NK-92 treated with Interleukin-12 subunit alpha and Interleukin-12 subunit beta, amount 100 ng/mL, for 24 hours (cell line): ENCODE measurements around the gene TFE3.
A peak's percentile ranks its signal among the peaks of the same experiment; 100 is the strongest.

Experiments used
- DNase-seq: peaks from one replicate; lab custom pipeline; 2025; lab: John Stamatoyannopoulos, UW

The TFE3 gene, protein sequence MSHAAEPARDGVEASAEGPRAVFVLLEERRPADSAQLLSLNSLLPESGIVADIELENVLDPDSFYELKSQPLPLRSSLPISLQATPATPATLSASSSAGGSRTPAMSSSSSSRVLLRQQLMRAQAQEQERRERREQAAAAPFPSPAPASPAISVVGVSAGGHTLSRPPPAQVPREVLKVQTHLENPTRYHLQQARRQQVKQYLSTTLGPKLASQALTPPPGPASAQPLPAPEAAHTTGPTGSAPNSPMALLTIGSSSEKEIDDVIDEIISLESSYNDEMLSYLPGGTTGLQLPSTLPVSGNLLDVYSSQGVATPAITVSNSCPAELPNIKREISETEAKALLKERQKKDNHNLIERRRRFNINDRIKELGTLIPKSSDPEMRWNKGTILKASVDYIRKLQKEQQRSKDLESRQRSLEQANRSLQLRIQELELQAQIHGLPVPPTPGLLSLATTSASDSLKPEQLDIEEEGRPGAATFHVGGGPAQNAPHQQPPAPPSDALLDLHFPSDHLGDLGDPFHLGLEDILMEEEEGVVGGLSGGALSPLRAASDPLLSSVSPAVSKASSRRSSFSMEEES

GRCh38 chrX:49043220-49043986, at the start of gene TFE3:
Gene TFE3, minus strand, starts transcription at chrX:49043357. Its CDS starts 131 bp downstream, at chrX:49043226.
- peak; percentile 97 for DNase-seq

DNA sequence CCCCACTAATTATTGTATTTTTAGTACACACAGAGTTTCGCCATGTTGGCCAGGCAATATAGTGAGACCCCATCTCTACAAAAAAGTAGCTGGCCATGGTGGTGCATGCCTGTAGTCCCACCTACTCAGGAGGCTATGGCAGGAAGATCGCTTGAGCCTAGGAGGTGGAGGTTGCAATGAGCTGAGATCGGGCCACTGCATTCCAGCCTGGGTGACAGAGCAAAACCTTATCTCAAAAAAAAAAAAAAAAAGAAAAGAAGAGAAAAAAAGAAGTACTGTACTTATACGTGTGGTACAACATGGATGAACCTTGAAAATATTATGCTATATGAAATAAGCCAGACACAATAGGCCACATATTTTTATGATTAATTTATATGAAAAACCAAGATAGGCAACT, 46.4 kb upstream of the TFE3 start:
- no peak for DNase-seq

- DNase-seq = no peak
Measured at GRCh38 chrX:49082271-49082871, 39.2 kb upstream of the TFE3 start.

DNA sequence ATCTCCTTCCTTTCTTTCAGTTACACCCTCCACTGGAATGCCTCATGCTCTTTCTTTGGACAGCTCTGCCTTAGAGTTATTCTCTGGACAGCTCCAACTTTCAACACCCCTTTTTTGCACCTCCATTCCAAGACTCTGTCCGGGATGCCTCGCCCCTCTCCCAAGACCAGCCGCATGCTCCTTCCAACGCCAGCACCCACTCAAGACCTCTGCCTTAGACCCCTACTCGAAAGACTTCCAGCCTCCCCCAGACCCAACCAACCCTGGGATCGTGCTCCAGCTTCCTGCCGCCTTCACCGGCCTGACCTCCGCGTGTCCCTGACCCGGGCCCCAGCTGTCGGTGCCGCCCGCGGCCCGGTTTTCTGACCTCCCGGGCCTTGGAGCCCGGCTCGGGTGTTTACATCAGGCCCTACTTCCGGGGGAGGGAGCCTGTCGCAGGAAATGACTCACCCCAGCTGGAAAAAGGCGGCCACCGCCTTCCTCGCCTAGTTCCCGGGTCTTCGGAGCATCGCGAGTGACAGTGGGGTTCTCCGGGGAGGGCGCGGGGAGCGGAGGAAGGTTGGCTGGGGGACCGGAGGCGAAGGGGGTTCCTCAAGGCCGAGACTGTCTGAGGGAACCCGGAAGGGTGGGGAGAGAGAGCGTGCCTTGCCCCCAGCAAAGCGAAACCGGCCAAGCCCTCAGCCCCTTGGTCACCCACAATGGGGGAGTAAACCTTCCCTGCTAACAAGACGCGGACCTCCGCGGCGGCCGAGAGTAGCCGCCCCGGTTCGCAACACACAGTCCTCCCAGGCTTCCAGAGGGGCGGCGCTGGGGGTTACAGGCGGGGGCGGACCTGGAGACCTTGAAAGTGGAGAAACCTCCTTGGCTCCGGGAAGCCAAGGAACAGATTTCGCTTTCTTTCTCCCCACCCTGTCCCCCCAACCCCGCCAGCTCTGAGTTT, 36.6 kb upstream of the TFE3 start, which contains the start of gene WDR45:
Gene WDR45, minus strand, starts transcription at position 399 of the 940 bp plus-strand sequence. CDS start 1,792 bp downstream, outside the sequence.
- peak; percentile 64 for DNase-seq

DNA sequence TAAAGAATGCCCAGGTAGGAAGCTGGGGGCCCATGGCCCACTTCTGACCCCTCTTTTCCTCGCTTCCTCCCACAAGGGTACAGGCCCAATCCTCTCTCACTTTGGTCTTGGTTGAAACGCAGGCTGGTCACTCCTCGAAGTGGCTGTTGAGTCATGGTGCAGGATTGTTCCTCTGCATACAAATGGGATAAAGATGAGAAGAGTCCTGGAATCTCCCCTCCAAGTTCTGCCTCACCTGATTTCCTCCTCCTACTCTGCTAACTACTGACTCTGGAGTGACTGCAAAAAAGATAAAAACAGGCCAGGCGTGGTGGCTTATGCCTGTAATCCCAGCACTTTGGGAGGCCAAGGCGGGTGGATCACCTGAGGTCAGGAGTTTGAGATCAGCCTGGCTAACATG, 34.8 kb upstream of the TFE3 start:
- DNase-seq = no peak

GRCh38 chrX:49075347-49075746, 32.2 kb upstream of the TFE3 start:
- DNase-seq = no peak

GRCh38 chrX:49073601-49074575, 30.7 kb upstream of the TFE3 start, which contains the start of gene PRAF2:
Gene PRAF2, minus strand, starts transcription at chrX:49074002. Its CDS starts 15 bp downstream, at chrX:49073987.
- DNase-seq = peak; percentile 87

- DNase-seq = no peak
Measured at GRCh38 chrX:49072712-49073095, 29.5 kb upstream of the TFE3 start.

- no peak for DNase-seq
Measured at GRCh38 chrX:49071877-49072711, 28.9 kb upstream of the TFE3 start.

GRCh38 chrX:49070988-49071387, 27.8 kb upstream of the TFE3 start:
- DNase-seq = no peak

DNA sequence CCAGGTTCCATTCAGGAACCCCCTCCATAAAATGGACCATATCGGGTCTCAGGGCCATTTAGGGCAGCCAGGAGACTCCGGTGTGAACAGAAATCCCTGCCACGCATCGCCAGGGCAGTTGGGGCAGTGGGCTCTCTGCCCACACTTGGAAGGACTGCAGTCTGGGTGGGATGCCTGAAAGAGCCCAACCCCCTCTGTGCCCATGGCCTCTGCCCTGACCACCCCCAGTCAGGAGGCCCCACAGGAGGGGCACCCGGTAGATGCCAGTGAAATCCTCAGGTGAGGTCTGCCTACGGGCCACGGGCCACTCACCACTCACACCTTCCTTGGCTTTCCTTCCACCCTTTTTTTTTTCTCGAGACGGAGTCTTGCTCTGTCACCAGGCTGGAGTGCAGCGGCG, 25.9 kb upstream of the TFE3 start:
- DNase-seq = no peak

GRCh38 chrX:49067285-49068120, 24.3 kb upstream of the TFE3 start:
- DNase-seq = no peak

DNA sequence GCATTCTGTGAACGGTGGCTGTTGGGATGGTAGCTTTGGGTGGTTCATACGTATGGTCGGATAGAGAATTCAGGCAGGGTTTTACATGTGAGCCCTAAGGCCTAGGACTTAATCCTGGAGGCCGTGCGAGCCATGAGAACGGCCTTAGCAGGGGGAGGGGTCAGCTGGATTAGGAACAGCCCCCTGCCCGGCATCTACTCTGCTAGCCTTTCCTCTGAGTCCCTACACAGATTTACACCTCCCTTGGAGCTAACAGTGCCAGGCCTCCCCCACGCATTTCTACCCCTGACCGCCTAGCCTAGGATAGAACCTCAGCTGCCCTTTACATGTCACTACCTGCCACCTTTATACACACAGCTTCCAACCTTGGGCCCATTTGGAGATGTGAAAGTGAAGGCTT, 23.5 kb upstream of the TFE3 start:
- DNase-seq = no peak

DNA sequence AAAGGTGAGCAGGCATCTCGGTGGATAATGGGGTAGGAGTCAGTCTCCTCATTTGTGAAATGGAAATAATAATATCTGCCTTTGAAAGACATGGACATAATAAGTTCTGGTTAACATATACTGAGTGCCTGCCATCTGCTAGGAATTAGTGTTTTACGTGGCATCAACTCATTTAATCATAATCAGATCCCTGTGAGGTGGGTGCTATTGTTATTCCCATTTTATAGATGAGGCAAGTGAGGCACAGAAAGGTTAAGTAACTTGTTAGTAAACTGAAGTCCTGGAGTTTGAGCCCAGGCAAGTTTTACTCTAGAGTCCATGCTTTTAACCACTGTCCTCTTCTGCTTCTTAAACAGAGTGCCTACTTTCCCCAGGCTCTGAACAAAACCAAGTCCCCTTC, 23.1 kb upstream of the TFE3 start:
- DNase-seq = no peak

GRCh38 chrX:49064735-49065134, 21.6 kb upstream of the TFE3 start:
- no peak for DNase-seq

DNA sequence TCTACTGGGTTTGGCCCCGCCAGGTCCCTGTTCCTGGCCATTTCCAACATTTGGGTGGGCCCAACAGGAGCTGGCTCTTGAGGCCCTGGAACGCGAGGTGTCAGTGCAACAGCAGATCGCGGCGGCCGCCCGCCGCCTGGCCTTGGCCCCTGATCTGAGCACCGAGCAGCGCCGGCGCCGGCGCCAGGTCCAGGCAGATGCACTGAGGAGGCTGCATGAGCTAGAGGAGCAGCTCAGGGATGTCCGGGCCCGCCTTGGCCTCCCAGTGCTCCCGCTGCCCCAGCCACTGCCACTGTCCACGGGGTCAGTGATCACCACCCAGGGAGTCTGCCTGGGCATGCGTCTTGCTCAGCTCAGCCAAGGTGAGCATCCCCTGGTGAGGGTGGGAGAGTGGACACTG, 21.1 kb upstream of the TFE3 start:
- no peak for DNase-seq

DNA sequence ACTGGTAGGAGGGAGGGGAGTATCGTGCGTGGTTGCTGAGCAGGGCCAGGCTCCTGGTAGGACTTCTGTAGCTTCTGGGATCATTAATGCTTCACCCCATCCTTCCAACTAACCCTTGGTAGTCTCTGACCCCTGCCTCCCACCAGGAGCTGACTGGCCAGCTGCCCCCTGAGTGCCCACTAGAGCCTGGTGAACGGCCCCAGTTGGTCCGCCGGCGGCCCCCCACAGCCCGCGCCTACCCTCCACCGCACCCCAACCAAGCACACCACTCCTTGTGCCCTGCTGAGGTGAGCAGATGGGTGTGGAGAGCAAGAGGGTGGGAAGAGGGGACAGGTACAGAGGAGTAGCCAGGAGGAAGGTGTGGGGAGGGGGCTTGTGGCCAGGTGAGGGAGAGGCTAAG, 20.6 kb upstream of the TFE3 start:
- no peak for DNase-seq

- no peak for DNase-seq
Measured at GRCh38 chrX:49061916-49062315, 18.8 kb upstream of the TFE3 start.
